ENCODE results near the gene TMPRSS9. TPM values are rescaled to one million over a fixed set of nuclear protein-coding genes. Genes with fewer than 3 reads are reported as not detected.

TMPRSS9 gene
- total and polyA plus RNA-seq, 2 of the 13 experiments (the other 11 are each of a cell fraction or from before 2014, with no cell fraction given) = 2.5 to 5.2 TPM

DNA sequence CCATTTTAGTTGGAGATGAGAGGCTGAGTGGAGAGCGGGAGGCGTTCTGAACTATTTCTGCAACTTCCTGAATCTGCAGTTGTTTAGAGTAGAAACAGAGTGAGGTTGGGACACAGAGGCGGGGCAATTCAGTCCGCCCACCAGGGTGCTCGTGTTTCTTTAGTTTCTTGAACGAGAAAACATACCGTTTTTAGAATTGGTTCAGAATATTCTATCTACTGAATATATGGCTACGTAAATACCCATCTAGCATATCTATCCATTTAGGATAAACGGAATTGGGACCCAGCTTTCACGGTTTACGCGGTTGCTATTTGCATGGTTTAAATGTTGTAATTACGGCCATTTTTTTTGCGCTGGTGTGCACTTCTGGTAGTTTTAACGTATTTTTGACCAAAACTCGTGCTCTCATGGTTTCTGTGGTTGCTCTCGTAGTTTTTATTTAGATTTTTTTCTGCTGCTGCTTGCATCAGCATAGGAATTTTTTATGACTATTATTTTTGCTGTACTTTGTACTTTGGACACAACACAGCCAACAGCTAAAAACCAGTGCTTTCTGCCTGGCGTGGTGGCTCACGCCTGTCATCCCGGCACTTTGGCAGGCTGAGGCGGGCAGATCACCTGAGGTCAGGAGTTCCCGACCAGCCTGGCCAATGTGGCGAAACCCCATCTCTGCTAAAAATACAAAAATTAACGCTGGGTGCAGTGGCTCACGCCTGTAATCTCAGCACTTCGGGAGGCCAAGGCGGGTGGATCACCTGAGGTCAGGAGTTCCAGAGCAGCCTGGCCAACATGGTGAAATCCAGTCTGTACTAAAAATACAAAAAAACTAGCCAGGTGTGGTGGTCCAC lies 34.6 kb downstream of the TMPRSS9 start (continued):
- TF ChIP-seq, protein P1, sequence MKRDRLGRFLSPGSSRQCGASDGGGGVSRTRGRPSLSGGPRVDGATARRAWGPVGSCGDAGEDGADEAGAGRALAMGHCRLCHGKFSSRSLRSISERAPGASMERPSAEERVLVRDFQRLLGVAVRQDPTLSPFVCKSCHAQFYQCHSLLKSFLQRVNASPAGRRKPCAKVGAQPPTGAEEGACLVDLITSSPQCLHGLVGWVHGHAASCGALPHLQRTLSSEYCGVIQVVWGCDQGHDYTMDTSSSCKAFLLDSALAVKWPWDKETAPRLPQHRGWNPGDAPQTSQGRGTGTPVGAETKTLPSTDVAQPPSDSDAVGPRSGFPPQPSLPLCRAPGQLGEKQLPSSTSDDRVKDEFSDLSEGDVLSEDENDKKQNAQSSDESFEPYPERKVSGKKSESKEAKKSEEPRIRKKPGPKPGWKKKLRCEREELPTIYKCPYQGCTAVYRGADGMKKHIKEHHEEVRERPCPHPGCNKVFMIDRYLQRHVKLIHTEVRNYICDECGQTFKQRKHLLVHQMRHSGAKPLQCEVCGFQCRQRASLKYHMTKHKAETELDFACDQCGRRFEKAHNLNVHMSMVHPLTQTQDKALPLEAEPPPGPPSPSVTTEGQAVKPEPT (CRISPR knock-in tag; IDR thresholded peaks at IDR 0.05; ENCODE audit: low read depth) = no peak
- TF ChIP-seq ZKSCAN8 (CRISPR knock-in tag; IDR thresholded peaks at IDR 0.05; ENCODE audit: borderline replicate concordance) (no peak), POLR2G (IDR thresholded peaks at IDR 0.05; ENCODE audit: low read depth, low read length) (0 out of 2 replicates have a peak, but pooled peaks have one; percentile 42), ZNF615 (CRISPR knock-in tag; IDR thresholded peaks at IDR 0.05; ENCODE audit: borderline replicate concordance) (no peak; the same call in 1 of the 2 replicates), ESRRA (CRISPR knock-in tag; IDR thresholded peaks at IDR 0.05; ENCODE audit: low read depth) (no peak), SMARCC2 (IDR thresholded peaks at IDR 0.05) (no peak), TBX3 (IDR thresholded peaks at IDR 0.05; ENCODE audit: borderline replicate concordance) (no peak), ZNF629 (CRISPR knock-in tag; conservative IDR thresholded peaks at IDR 0.05) (no peak; the same call in 1 of the 2 replicates), ZNF432 (CRISPR knock-in tag; IDR thresholded peaks at IDR 0.05; ENCODE audit: borderline replicate concordance) (no peak), PAF1 (CRISPR knock-in tag; IDR thresholded peaks at IDR 0.05) (no peak), ZEB1 (IDR thresholded peaks at IDR 0.05; ENCODE audit: insufficient replicate concordance, low read depth) (no peak), DR1 (CRISPR knock-in tag; IDR thresholded peaks at IDR 0.05) (no peak), SMARCE1 (IDR thresholded peaks at IDR 0.05; ENCODE audit: borderline replicate concordance) (no peak), NBN (conservative IDR thresholded peaks at IDR 0.05) (no peak), U2AF2 (IDR thresholded peaks at IDR 0.05; ENCODE audit: low read depth, low read length) (no peak), ZNF572 (CRISPR knock-in tag; IDR thresholded peaks at IDR 0.05) (no peak), ZNF891 (CRISPR knock-in tag; IDR thresholded peaks at IDR 0.05) (no peak), TEAD2 (CRISPR knock-in tag; IDR thresholded peaks at IDR 0.05) (no peak), HOXA7 (CRISPR knock-in tag; IDR thresholded peaks at IDR 0.05) (no peak), EZH2 (conservative IDR thresholded peaks at IDR 0.05; ENCODE audit: low read depth, low read length) (no peak), ZNF563 (CRISPR knock-in tag; IDR thresholded peaks at IDR 0.05) (no peak), RARG (CRISPR knock-in tag; IDR thresholded peaks at IDR 0.05; ENCODE audit: low read depth) (no peak)
- TF ChIP-seq, protein P2, sequence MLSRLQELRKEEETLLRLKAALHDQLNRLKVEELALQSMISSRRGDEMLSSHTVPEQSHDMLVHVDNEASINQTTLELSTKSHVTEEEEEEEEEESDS (CRISPR knock-in tag; IDR thresholded peaks at IDR 0.05; ENCODE audit: borderline replicate concordance) = no peak
- TF ChIP-seq, protein P3, sequence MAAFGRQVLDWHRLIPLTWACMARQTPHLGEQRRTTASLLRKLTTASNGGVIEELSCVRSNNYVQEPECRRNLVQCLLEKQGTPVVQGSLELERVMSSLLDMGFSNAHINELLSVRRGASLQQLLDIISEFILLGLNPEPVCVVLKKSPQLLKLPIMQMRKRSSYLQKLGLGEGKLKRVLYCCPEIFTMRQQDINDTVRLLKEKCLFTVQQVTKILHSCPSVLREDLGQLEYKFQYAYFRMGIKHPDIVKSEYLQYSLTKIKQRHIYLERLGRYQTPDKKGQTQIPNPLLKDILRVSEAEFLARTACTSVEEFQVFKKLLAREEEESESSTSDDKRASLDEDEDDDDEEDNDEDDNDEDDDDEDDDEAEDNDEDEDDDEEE (CRISPR knock-in tag; IDR thresholded peaks at IDR 0.05) = no peak
- TF ChIP-seq, protein P4, sequence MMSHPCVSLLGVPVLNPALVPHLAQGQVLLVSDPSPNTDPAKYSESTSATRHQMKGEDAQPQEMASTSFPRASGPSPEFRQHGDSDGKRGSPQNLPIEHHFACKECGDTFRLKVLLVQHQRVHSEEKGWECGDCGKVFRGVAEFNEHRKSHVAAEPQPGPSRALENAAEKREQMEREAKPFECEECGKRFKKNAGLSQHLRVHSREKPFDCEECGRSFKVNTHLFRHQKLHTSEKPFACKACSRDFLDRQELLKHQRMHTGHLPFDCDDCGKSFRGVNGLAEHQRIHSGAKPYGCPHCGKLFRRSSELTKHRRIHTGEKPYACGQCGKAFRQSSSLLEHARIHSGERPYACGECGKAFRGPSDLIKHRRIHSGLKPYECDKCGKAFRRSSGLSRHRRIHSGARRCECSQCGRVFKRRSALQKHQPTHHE (CRISPR knock-in tag; IDR thresholded peaks at IDR 0.05; ENCODE audit: borderline replicate concordance) = no peak
- TF ChIP-seq, protein P5, sequence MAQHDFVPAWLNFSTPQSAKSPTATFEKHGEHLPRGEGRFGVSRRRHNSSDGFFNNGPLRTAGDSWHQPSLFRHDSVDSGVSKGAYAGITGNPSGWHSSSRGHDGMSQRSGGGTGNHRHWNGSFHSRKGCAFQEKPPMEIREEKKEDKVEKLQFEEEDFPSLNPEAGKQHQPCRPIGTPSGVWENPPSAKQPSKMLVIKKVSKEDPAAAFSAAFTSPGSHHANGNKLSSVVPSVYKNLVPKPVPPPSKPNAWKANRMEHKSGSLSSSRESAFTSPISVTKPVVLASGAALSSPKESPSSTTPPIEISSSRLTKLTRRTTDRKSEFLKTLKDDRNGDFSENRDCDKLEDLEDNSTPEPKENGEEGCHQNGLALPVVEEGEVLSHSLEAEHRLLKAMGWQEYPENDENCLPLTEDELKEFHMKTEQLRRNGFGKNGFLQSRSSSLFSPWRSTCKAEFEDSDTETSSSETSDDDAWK (CRISPR knock-in tag; IDR thresholded peaks at IDR 0.05) = no peak
